Lung (tissue), 12 donors: ENCODE measurements around the gene UTS2R. TPM values are rescaled to one million over a fixed set of nuclear protein-coding genes. Genes with fewer than 3 reads are reported as not detected.
"Not testable (repeated sequence)": the region's sequence is repeated elsewhere in the genome, so short reads cannot be mapped to it uniquely, and the experiment has no call there.

Experiments used
- ATAC-seq: fragments of 200-7000 bp; cut with Tn5 transposase; one replicate; pipeline ENCODE4 v1.9.1; 2020; ENCODE audit warnings: moderate number of reproducible peaks; ENCODE audit not compliant: insufficient read depth, low FRiP score
- DNase-seq, 3 donors: peaks; one replicate each; pipeline ENCODE4 v3.0.0-alpha.2; 2013 to 2017
- H3K27ac ChIP-seq, 2 donors: one replicate each; pipeline ENCODE4 v1.5.1; 2013; ENCODE audit warnings: mild to moderate bottlenecking in 2 of 2, moderate library complexity in 2 of 2, control low read depth in 1 of 2, inconsistent platforms in 1 of 2, low read depth in 1 of 2, low read length in 1 of 2
- H3K27me3 ChIP-seq, 3 donors: one replicate each; pipeline ENCODE4 v1.5.1; 2013; ENCODE audit warnings: low read length in 2 of 3; ENCODE audit not compliant: control insufficient read depth in 3 of 3, insufficient read depth in 3 of 3
- H3K36me3 ChIP-seq, 4 donors: one replicate each; pipeline ENCODE4 v1.5.1; 2013; ENCODE audit warnings: low read length in 4 of 4, mild to moderate bottlenecking in 1 of 4, moderate library complexity in 1 of 4; ENCODE audit not compliant: control insufficient read depth in 4 of 4, insufficient read depth in 4 of 4
- H3K4me1 ChIP-seq, 5 donors: one replicate each; pipeline ENCODE4 v1.5.1; 2013; ENCODE audit warnings: low read length in 5 of 5, mild to moderate bottlenecking in 2 of 5, moderate library complexity in 1 of 5; ENCODE audit not compliant: control insufficient read depth in 5 of 5, insufficient read depth in 5 of 5
- H3K4me3 ChIP-seq: one replicate; pipeline ENCODE4 v1.5.1; 2013; ENCODE audit warnings: mild to moderate bottlenecking, control low read depth, moderate library complexity
- H3K9ac ChIP-seq, 2 donors: one replicate each; pipeline ENCODE4 v1.5.1; 2013; ENCODE audit warnings: low read length in 2 of 2, control low read depth in 1 of 2; ENCODE audit not compliant: insufficient read depth in 1 of 2
- H3K9me3 ChIP-seq, 4 donors: one replicate each; pipeline ENCODE4 v1.5.1; 2013; ENCODE audit warnings: low read length in 3 of 4, mild to moderate bottlenecking in 1 of 4, moderate library complexity in 1 of 4; ENCODE audit not compliant: control insufficient read depth in 4 of 4, insufficient read depth in 3 of 4
- CTCF ChIP-seq: IDR thresholded peaks from 2 replicates; pipeline ENCODE4 v1.5.1; 2012; ENCODE audit warnings: mild to moderate bottlenecking; ENCODE audit errors: control extremely low read depth, extremely low read depth
- WGBS, 2 donors: extraction: QIAGEN DNeasy Blood & Tissue Kit; methylation state at CpG; one replicate each; pipeline ENCODE4 v1.1.7; 2013; 5-methylcytosine and 5-hydroxymethylcytosine counted together
- polyA plus RNA-seq, 2 donors: library from polyadenylated mRNA; stranded (reverse); fragments of 200-250 nt; gene quantifications; one replicate each; pipeline ENCODE4 v1.2.1, GENCODE V29; 2013
- total RNA-seq, 2 donors: library from RNA; depleted of rRNA in 1 of 2; stranded (reverse); fragments of >200 nt in 1 of 2; gene quantifications; one replicate each; pipeline ENCODE4 v1.2.1, GENCODE V29; 2014 to 2021
- donor health status: control.
- donor health status: control.
- donor health status: Bipolar disorder and iron deficiency.
- donor health status: healthy.
- donor health status: DM: yes; HTN: yes; CAD: no.

The UTS2R gene
- total and polyA plus RNA-seq, 4 donors: 0.17 TPM; not detected in 3

DNA sequence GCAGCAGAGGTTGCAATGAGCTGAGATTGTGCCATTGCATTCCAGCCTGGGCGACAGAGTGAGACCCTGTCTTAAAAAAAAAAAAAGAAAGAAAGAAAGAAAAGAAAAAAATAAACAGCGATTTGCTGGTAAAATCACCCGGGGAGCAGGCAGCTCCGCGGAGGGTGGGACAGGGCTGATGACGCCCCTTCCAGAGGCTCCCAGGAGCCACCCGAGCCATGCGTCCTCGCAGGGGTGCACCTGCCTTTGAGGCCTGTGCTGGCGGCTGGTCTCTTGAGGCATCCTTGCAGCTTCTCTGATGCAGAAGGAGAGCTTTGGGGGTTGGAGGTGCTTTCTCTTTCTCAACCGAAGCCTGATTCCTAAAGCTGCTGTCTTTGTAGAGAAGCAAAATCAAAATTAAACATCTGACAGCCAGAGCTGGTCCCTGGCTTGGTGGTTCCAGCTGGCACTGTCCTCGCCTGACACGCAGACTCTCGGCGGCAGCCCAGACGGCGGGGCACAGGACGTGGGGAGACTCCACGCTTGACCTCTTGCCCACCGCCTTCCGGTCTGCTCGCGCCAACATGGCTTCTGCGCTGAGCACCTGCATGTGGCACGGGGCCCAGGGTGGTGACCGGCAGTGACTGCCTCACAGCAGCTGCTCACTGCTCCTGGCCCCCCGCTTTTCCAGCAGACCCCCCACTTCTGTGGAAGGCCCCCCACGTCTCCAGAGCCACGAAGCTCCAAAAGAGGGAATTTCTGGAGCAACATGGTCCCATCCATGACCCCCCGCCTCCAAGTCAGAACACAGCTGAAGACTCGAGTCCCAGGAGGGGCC is 6.6 kb downstream of the UTS2R start:
- peaks cover 23 to 39% (median 29%) of the 10 kb centered on the region in 3 donors for H3K27me3 ChIP-seq
- TF ChIP-seq CTCF: no peak
- no peaks in the 10 kb centered on the region for H3K36me3 ChIP-seq
- 80 to 83% methylated on average over 31 of the region's 31 CpGs for WGBS, 2 donors
- no peak overlapping the region for H3K4me3 ChIP-seq
- peaks cover 0 to 2% (median 0%) of the 10 kb centered on the region in 5 donors for H3K4me1 ChIP-seq
- no peak overlapping the region for H3K9ac ChIP-seq
- DNase-seq (no peak), ATAC-seq (no peak)
- H3K9me3 ChIP-seq: peaks cover 0 to 4% (median 0%) of the 10 kb centered on the region in 4 donors
- no peak overlapping the region for H3K27ac ChIP-seq

GRCh38 chr17:82378741-82379021 is 7.1 kb downstream of the UTS2R start:
- WGBS, 2 donors: 73 to 85% methylated on average over 10 of the region's 10 CpGs
- H3K36me3 ChIP-seq: no peaks in the 10 kb centered on the region
- no peak overlapping the region for H3K4me3 ChIP-seq
- peaks cover 0 to 2% (median 0%) of the 10 kb centered on the region in 5 donors for H3K4me1 ChIP-seq
- no peak overlapping the region for H3K27ac ChIP-seq
- no peak overlapping the region for H3K9ac ChIP-seq
- no peak for TF ChIP-seq CTCF
- no peak for ATAC-seq
- peaks cover 22 to 33% (median 23%) of the 10 kb centered on the region in 3 donors for H3K27me3 ChIP-seq
- no peak for DNase-seq
- peaks cover 0 to 4% (median 0%) of the 10 kb centered on the region in 4 donors for H3K9me3 ChIP-seq

DNA sequence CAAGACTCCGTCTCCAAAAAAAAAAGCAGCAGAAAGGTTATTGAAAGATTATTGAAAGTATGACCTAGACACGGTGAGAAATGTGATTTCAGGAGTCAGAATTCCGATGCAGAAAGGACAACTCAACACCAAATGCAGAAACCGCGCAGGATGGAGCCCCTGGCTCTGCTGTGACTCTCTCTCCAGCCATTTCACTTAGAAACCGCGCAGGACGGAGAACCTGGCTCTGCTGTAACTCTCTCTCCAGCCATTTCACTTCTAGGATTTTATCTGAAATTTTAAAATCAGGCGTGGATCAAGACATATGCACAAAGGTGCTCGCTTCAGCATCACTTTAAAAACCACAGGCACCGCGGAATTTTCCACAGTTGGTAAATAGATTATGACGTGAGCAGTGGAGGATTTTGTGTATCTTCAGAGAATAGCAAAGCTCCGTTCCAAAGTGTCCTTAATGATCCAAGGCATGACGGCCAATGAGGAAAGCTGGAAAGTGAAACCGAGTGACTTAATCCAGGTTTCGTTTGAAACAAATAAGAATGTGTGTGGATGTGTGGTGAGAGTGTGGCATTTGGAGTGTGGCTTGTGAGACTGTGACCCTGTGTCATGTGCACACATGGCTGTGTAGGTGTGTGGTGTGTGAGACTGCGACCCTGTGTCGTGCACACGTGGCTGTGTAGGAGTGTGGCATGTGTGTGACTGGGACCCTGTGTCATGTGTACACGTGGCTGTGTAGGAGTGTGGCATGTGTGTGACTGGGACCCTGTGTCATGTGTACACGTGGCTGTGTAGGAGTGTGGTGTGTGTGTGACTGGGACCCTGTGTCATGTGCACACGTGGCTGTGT is 9.5 kb downstream of the UTS2R start:
- Histone ChIP-seq H3K27me3 (peaks cover 14 to 26% (median 15%) of the 10 kb centered on the region in 3 donors), H3K4me1 (peaks cover 0 to 9% (median 2%) of the 10 kb centered on the region in 5 donors), H3K4me3 (no peak overlapping the region), H3K36me3 (no peaks in the 10 kb centered on the region), H3K9ac (no peak overlapping the region), H3K9me3 (no peaks in the 10 kb centered on the region), H3K27ac (no peak overlapping the region)
- 60 to 75% methylated on average over 23 of the region's 23 CpGs for WGBS, 2 donors
- ATAC-seq: no peak
- no peak for TF ChIP-seq CTCF
- DNase-seq: peak in 1 of 3 donors; percentile 20

DNA sequence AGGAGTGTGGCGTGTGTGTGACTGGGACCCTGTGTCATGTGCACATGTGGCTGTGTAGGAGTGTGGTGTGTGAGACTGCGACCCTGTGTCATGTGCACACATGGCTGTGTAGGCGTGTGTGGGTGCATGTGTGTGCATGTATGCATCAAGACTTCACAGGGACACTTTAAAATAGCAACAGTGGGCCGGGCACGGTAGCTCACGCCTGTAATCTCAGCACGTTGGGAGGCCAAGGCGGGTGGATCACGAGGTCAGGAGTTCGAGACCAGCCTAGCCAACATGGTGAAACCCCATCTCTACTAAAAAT is 10.1 kb downstream of the UTS2R start:
- Histone ChIP-seq H3K4me1 (peaks cover 0 to 13% (median 4%) of the 10 kb centered on the region in 5 donors), H3K27me3 (peaks cover 11 to 22% (median 14%) of the 10 kb centered on the region in 3 donors)
- H3K9me3 ChIP-seq, H3K4me3 ChIP-seq, H3K27ac ChIP-seq, DNase-seq, H3K9ac ChIP-seq, ATAC-seq, H3K36me3 ChIP-seq: not testable (repeated sequence)
- WGBS, 2 donors: 77 to 84% methylated on average over 10 of the region's 10 CpGs

- H3K9me3 ChIP-seq, H3K9ac ChIP-seq, H3K36me3 ChIP-seq, ATAC-seq, DNase-seq, H3K4me3 ChIP-seq, H3K27ac ChIP-seq: not testable (repeated sequence)
- WGBS, 2 donors: 85% methylated on average over 19 to 21 of the region's 21 CpGs
- H3K27me3 ChIP-seq: peaks cover 11 to 22% (median 14%) of the 10 kb centered on the region in 3 donors
- peaks cover 0 to 20% (median 5%) of the 10 kb centered on the region in 5 donors for H3K4me1 ChIP-seq
Measured at GRCh38 chr17:82382220-82382932, 10.8 kb downstream of the UTS2R start.
